Heart right ventricle (tissue), 16 donors: ENCODE results near the gene TENM4. TPM values are rescaled to one million over a fixed set of nuclear protein-coding genes. Genes with fewer than 3 reads are reported as not detected.

Source experiments
- ATAC-seq, 8 donors: fragments of 200-7000 bp; cut with Tn5 transposase; one replicate each; pipeline ENCODE4 v1.9.1; 2020; ENCODE audit warnings: mild to moderate bottlenecking in 8 of 8, moderate library complexity in 8 of 8, moderate number of reproducible peaks in 1 of 8
- DNase-seq, 2 donors: peaks; one replicate each; pipeline ENCODE4 v3.0.0-alpha.2; 2020
- H3K27ac ChIP-seq, 10 donors: fragments of 200-600 bp; sonication (generic) in 2 of 10; one replicate each; pipeline versions ENCODE4 v1.5.0 to v1.8.0; 2020 to 2022; ENCODE audit warnings: mild to moderate bottlenecking in 3 of 10
- H3K27me3 ChIP-seq, 7 donors: fragments of 200-600 bp; one replicate each; pipeline ENCODE4 v1.8.0; 2021 to 2022; ENCODE audit warnings: mild to moderate bottlenecking in 2 of 7
- H3K36me3 ChIP-seq, 9 donors: fragments of 200-600 bp; sonication (generic) in 1 of 9; one replicate each; pipeline versions ENCODE4 v1.5.0 to v1.8.0; 2020 to 2022; ENCODE audit warnings: mild to moderate bottlenecking in 2 of 9
- H3K4me1 ChIP-seq, 9 donors: fragments of 200-600 bp; sonication (generic) in 1 of 9; one replicate each; pipeline versions ENCODE4 v1.5.0 to v1.8.0; 2020 to 2022; ENCODE audit warnings: mild to moderate bottlenecking in 4 of 9
- H3K4me3 ChIP-seq, 10 donors: fragments of 200-600 bp; sonication (generic) in 2 of 10; one replicate each; pipeline versions ENCODE4 v1.5.0 to v1.8.0; 2020 to 2022; ENCODE audit warnings: mild to moderate bottlenecking in 7 of 10, moderate library complexity in 2 of 10
- H3K9me3 ChIP-seq, 11 donors: fragments of 200-600 bp in 10 of 11; sonication (generic) in 2 of 11; one replicate each; pipeline versions ENCODE4 v1.5.0 to v1.8.0; 2013 to 2022; ENCODE audit warnings: mild to moderate bottlenecking in 2 of 11, control low read depth in 1 of 11, moderate library complexity in 1 of 11
- WGBS, 2 donors: extraction: QIAGEN DNeasy Blood & Tissue Kit; methylation state at CpG; one replicate each; pipeline ENCODE4 v1.1.7; 2013; ENCODE audit warnings: inconsistent platforms in 1 of 2; 5-methylcytosine and 5-hydroxymethylcytosine counted together
- intact Hi-C, 10 donors: fragments of 100-400 bp; cut with DNase I; formaldehyde crosslinking; loops; one replicate each; pipeline versions ENCODE4 v1.11.1 to v1.14.2; 2022
- polyA plus RNA-seq, 2 donors: library from polyadenylated mRNA; stranded (reverse); fragments of 200-250 nt; gene quantifications; one replicate each; pipeline ENCODE4 v1.2.3, GENCODE V29; 2013
- total RNA-seq, 10 donors: library from RNA; stranded (reverse); fragmentation: NEBNext Ultra II Directional in 3 of 10; extraction: Animal tissue kit (Norgen Biotek cat#: 25700) in 3 of 10; gene quantifications; one replicate each; pipeline versions ENCODE4 v1.2.1 to v1.2.4, GENCODE V29; 2021 to 2023
- TF ChIP-seq, protein P1 (sequence below), 9 donors: fragments of 200-600 bp; sonication (generic) in 2 of 9; IDR thresholded peaks; one replicate each; pipeline versions ENCODE4 v1.5.0 to v1.8.0; 2021 to 2022; ENCODE audit warnings: antibody characterized with exemption in 9 of 9, mild to moderate bottlenecking in 5 of 9, moderate library complexity in 1 of 9
- donor health status: Arrhythmogenic right ventricular cardiomyopathy.
- donor health status: ischemic (EF 13 %, LVEDD 7.1; RV severe dilation, severe dysfunction).
- donor health status: healthy with polysubstance abuse.
- donor health status: DM: no; HTN: yes; CAD: no.
- donor health status: DM: no; HTN: no; CAD: no.
- donor health status: ischemic (EF 25% LVEDD 6.9; RV normal size, moderate dysfunction).
- donor health status: ischemic (EF 25% LVEDD 5.7; RV mildly dilated, moderate dysfunction).
- donor health status: healthy.
- donor health status: DM: yes; HTN: yes; CAD: no.
- donor health status: Ischemic cardiomyopathy.
- donor health status: ischemic (EF 35%, LVEDD 5.7; RV mildly dilated, moderate dysfunction).
- donor health status: nonischemic (EF 11% LVEDD 7.7; RV severe dilation, severe dysfunction).
- donor health status: DM: yes; HTN: yes; CAD: no.
- donor health status: PGD.
- donor health status: ischemic (EF 29% LVEDD 5.4; RV normal size, mild dysfunction).
- donor health status: nonischemic (EF 23%, LVEDD 6.1; RV moderate dilation, normal function).

The TENM4 gene
- total and polyA plus RNA-seq, 12 donors = 0.10 to 3.6 (median 0.91) TPM

DNA sequence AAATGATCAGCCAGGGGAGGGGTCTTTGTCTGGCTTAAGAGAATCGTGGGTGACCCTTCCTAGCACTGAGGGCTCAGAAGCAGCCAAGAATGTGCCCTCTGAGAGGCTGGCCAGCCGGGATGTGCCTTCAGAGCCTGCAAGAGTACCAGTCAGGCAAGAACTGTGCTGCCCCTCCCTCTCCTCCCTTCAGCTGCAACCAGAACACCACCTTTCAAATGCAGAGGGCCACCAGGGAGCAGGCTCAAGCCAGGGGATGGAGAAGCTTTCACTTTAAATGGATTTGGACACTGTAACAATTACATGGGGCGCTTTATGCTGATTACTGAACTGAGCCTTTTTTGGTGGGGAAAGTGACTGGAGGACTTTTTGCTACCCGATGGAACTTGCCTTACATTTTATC is 44.9 kb upstream of the TENM4 start:
- no peak overlapping the region for H3K27ac ChIP-seq
- TF ChIP-seq, protein P1, sequence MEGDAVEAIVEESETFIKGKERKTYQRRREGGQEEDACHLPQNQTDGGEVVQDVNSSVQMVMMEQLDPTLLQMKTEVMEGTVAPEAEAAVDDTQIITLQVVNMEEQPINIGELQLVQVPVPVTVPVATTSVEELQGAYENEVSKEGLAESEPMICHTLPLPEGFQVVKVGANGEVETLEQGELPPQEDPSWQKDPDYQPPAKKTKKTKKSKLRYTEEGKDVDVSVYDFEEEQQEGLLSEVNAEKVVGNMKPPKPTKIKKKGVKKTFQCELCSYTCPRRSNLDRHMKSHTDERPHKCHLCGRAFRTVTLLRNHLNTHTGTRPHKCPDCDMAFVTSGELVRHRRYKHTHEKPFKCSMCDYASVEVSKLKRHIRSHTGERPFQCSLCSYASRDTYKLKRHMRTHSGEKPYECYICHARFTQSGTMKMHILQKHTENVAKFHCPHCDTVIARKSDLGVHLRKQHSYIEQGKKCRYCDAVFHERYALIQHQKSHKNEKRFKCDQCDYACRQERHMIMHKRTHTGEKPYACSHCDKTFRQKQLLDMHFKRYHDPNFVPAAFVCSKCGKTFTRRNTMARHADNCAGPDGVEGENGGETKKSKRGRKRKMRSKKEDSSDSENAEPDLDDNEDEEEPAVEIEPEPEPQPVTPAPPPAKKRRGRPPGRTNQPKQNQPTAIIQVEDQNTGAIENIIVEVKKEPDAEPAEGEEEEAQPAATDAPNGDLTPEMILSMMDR (IDR thresholded peaks at IDR 0.05) = no peak
- DNase-seq (no peak), ATAC-seq (no peak)
- H3K36me3 ChIP-seq = no peaks in the 10 kb centered on the region
- no peak overlapping the region for H3K4me3 ChIP-seq
- H3K4me1 ChIP-seq = no peaks in the 10 kb centered on the region
- H3K27me3 ChIP-seq = peaks cover 0 to 7% (median 0%) of the 10 kb centered on the region in 7 donors
- intact Hi-C loops = no loop called here
- H3K9me3 ChIP-seq = no peaks in the 10 kb centered on the region
- WGBS, 2 donors = 38% methylated on average over 4 of the region's 4 CpGs

DNA sequence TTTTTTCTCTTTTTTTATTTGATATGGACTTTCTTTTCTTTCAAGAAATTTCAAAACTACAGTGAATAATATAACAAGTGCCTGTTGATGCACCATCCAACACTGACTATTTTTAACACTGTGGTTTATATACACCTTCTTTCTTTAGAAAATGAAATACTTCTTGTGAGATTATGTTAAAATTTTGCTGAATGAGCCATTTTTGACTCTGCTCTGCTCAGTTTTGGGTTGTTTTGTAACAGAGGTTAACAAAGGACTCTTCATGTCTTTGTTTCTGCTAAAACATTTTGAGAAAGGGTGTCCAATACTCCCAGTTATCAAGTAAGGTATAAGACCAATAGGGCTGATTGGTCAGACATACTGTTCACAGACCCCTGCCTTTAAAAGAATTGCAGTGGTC is 44.0 kb upstream of the TENM4 start:
- no peak for DNase-seq
- H3K4me3 ChIP-seq = no peak overlapping the region
- no peaks in the 10 kb centered on the region for H3K9me3 ChIP-seq
- peaks cover 0 to 7% (median 0%) of the 10 kb centered on the region in 7 donors for H3K27me3 ChIP-seq
- no peak overlapping the region for H3K27ac ChIP-seq
- TF ChIP-seq, protein P1 (IDR thresholded peaks at IDR 0.05) = no peak
- H3K36me3 ChIP-seq = no peaks in the 10 kb centered on the region
- intact Hi-C loops = no loop called here
- no peak for ATAC-seq
- H3K4me1 ChIP-seq = no peaks in the 10 kb centered on the region

DNA sequence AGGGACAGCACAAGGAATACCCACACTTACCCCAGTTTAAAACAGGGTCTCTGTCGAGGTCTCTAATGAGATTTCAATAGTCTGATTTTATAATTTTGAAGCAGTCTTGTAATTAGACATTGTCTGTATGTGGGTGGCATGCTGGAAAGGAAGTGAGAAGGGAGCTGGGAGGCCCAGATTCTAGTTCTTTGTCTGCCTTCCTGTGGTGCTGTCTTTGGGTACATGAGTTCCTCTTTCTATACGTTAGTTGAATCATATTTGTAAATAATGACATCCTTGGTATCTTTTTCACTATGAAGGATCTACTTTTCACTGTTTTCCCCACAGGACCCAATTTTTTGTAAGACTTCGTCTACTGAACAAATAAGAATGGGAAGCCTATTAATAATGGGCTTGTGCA is 42.0 kb upstream of the TENM4 start:
- 61 to 71% methylated on average over 3 of the region's 3 CpGs for WGBS, 2 donors
- DNase-seq (no peak), ATAC-seq (no peak)
- H3K4me3 ChIP-seq = no peak overlapping the region
- no peaks in the 10 kb centered on the region for H3K4me1 ChIP-seq
- TF ChIP-seq, protein P1 (IDR thresholded peaks at IDR 0.05) = no peak
- H3K9me3 ChIP-seq = no peaks in the 10 kb centered on the region
- no peaks in the 10 kb centered on the region for H3K36me3 ChIP-seq
- intact Hi-C loops = no loop called here
- peaks cover 0 to 7% (median 0%) of the 10 kb centered on the region in 7 donors for H3K27me3 ChIP-seq
- H3K27ac ChIP-seq = no peak overlapping the region

DNA sequence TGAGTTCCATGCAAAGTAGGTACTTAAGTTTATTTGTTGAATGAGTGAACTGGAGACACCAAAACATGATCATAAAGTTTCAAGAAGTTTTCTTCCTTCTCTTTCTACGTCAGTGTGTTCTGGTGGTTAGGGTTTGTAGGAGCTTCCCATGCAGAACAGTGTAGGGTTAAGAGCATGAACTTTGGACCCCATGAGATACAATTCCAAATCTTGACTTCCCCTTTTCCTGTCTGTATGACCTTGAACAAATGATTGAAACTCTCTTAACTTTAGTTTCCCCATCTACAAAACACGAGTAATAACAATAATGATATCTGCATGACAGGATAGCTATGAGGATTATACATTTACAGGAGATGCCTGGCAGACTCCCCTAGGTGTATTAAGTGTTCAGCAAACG is 41.0 kb upstream of the TENM4 start:
- H3K9me3 ChIP-seq = no peaks in the 10 kb centered on the region
- TF ChIP-seq, protein P1 (IDR thresholded peaks at IDR 0.05) = no peak
- H3K4me3 ChIP-seq = no peak overlapping the region
- H3K27ac ChIP-seq = no peak overlapping the region
- DNase-seq (no peak), ATAC-seq (no peak)
- peaks cover 0 to 7% (median 0%) of the 10 kb centered on the region in 7 donors for H3K27me3 ChIP-seq
- intact Hi-C loops = no loop called here
- 58 to 77% methylated on average over 3 of the region's 3 CpGs for WGBS, 2 donors
- H3K36me3 ChIP-seq = no peaks in the 10 kb centered on the region
- H3K4me1 ChIP-seq = no peaks in the 10 kb centered on the region
